IMR-90 (cell line): ENCODE results near the gene PPM1M. TPM values are rescaled to one million over a fixed set of nuclear protein-coding genes. Genes with fewer than 3 reads are reported as not detected.

Source experiments
- ATAC-seq: fragments of 200-7000 bp; cut with Tn5 transposase; 2 replicates; pipeline ENCODE4 v1.9.1; 2020; ENCODE audit warnings: low read depth, mild to moderate bottlenecking, moderate library complexity
- BruUV-seq: library from RNA; stranded (reverse); fragments of 400-500 nt; replicated peaks from 2 replicates; lab custom pipeline; 2021; lab: Mats Ljungman, UMichigan
- CTCF ChIA-PET: fragments of 300-600 bp; formaldehyde crosslinking; extraction: SDS; loops from one replicate; lab custom pipeline; 2021; ENCODE audit warnings: antibody characterized with exemption; lab: Yijun Ruan, JAX
- POLR2A ChIA-PET: fragments of 300-600 bp; sonication (Branson Sonifier 250); formaldehyde crosslinking; loops from one replicate; lab custom pipeline; 2022; ENCODE audit warnings: antibody characterized with exemption; ENCODE audit not compliant: unreplicated experiment; lab: Charles Lee
- DNase-seq: peaks from one replicate; pipeline ENCODE4 v3.0.0; 2013
- H2AFZ ChIP-seq: replicated peaks from 2 replicates; pipeline ENCODE3; 2013; ENCODE audit warnings: low read length, mild to moderate bottlenecking; ENCODE audit not compliant: poor library complexity
- H2AK5ac ChIP-seq: 2 replicates; pipeline ENCODE4 v1.6.1; 2013; ENCODE audit warnings: low read depth, low read length, inconsistent platforms
- H2AK9ac ChIP-seq: replicated peaks from 2 replicates; pipeline ENCODE3; 2013; ENCODE audit warnings: mild to moderate bottlenecking, low read depth, low read length, moderate library complexity; ENCODE audit not compliant: poor library complexity
- H2BK120ac ChIP-seq: 2 replicates; pipeline ENCODE4 v1.6.1; 2013; ENCODE audit warnings: low read depth, low read length, inconsistent platforms
- H2BK15ac ChIP-seq: 3 replicates; pipeline ENCODE4 v1.6.1; 2013; ENCODE audit warnings: low read depth, low read length, inconsistent platforms
- H2BK20ac ChIP-seq: 2 replicates; pipeline ENCODE4 v1.6.1; 2013; ENCODE audit warnings: low read depth, mild to moderate bottlenecking, inconsistent platforms, low read length, moderate library complexity
- H2BK5ac ChIP-seq: 2 replicates; pipeline ENCODE4 v1.6.1; 2013; ENCODE audit warnings: mild to moderate bottlenecking, low read depth, low read length, inconsistent platforms; ENCODE audit not compliant: poor library complexity, severe bottlenecking
- H3K14ac ChIP-seq: replicated peaks from 2 replicates; pipeline ENCODE4 v1.6.1; 2013; ENCODE audit warnings: low read depth, low read length, inconsistent platforms
- H3K18ac ChIP-seq: 2 replicates; pipeline ENCODE4 v1.6.1; 2013; ENCODE audit warnings: low read depth, low read length, control low read depth
- H3K23ac ChIP-seq: 2 replicates; pipeline ENCODE4 v1.6.1; 2013; ENCODE audit warnings: low read depth, low read length, inconsistent platforms
- H3K27ac ChIP-seq: 2 replicates; pipeline ENCODE4 v1.5.1; 2013; ENCODE audit warnings: mild to moderate bottlenecking, control low read depth, low read length; ENCODE audit not compliant: insufficient read depth
- H3K27me3 ChIP-seq: 2 replicates; pipeline ENCODE4 v1.6.1; 2013; ENCODE audit warnings: low read length; ENCODE audit not compliant: control insufficient read depth, insufficient read depth
- H3K36me3 ChIP-seq: 2 replicates; pipeline ENCODE4 v1.6.1; 2013; ENCODE audit warnings: low read length, mixed read lengths; ENCODE audit not compliant: control insufficient read depth, insufficient read depth
- H3K4ac ChIP-seq: 2 replicates; pipeline ENCODE4 v1.6.1; 2013; ENCODE audit warnings: low read depth, low read length, inconsistent platforms
- H3K4me1 ChIP-seq: 2 replicates; pipeline ENCODE4 v1.6.1; 2013; ENCODE audit warnings: low read length, mixed read lengths; ENCODE audit not compliant: control insufficient read depth, insufficient read depth
- H3K4me2 ChIP-seq: 2 replicates; pipeline ENCODE4 v1.6.1; 2013; ENCODE audit warnings: low read depth, mild to moderate bottlenecking, control low read depth, low read length, moderate library complexity
- H3K4me3 ChIP-seq: 2 replicates; pipeline ENCODE4 v1.5.1; 2013; ENCODE audit warnings: low read depth, mild to moderate bottlenecking, control low read depth, low read length, moderate library complexity; ENCODE audit not compliant: insufficient read depth
- H3K56ac ChIP-seq: 2 replicates; pipeline ENCODE4 v1.6.1; 2013; ENCODE audit warnings: low read length, inconsistent platforms; ENCODE audit not compliant: insufficient read depth; ENCODE audit errors: extremely low read depth
- H3K79me1 ChIP-seq, 2 experiments: 2 replicates each; pipeline ENCODE4 v1.6.1; 2013; ENCODE audit warnings: low read length in 2 of 2, inconsistent platforms in 1 of 2, low read depth in 1 of 2
- H3K9ac ChIP-seq: 2 replicates; pipeline ENCODE4 v1.6.1; 2013; ENCODE audit warnings: low read depth, low read length, control low read depth
- H3K9me1 ChIP-seq: 2 replicates; pipeline ENCODE4 v1.6.1; 2013; ENCODE audit warnings: low read length, inconsistent platforms; ENCODE audit not compliant: insufficient read depth
- H3K9me3 ChIP-seq: 2 replicates; pipeline ENCODE4 v1.6.1; 2013; ENCODE audit warnings: low read length; ENCODE audit not compliant: control insufficient read depth, insufficient read depth
- H4K20me1 ChIP-seq: 2 replicates; pipeline ENCODE4 v1.6.1; 2013; ENCODE audit warnings: low read length, inconsistent platforms; ENCODE audit not compliant: insufficient read depth
- H4K5ac ChIP-seq: 2 replicates; pipeline ENCODE4 v1.6.1; 2013; ENCODE audit warnings: mild to moderate bottlenecking, low read depth, low read length, control low read depth
- H4K8ac ChIP-seq, 2 experiments: 2 replicates each; pipeline ENCODE4 v1.6.1; 2013; ENCODE audit warnings: low read depth in 2 of 2, low read length in 2 of 2, control low read depth in 1 of 2, inconsistent platforms in 1 of 2
- H4K91ac ChIP-seq: 2 replicates; pipeline ENCODE4 v1.6.1; 2013; ENCODE audit warnings: low read depth, low read length, inconsistent platforms; ENCODE audit not compliant: insufficient read depth
- BHLHE40 ChIP-seq: fragments of 150-350 bp; IDR thresholded peaks from 2 replicates; pipeline ENCODE4 v1.6.1; 2016; ENCODE audit warnings: mild to moderate bottlenecking, low read depth, low read length
- CEBPB ChIP-seq: IDR thresholded peaks from 2 replicates; pipeline ENCODE4 v1.6.1; 2012; ENCODE audit warnings: low read depth, low read length, improper control_type of control experiment
- CHD1 ChIP-seq: IDR thresholded peaks from 2 replicates; pipeline ENCODE4 v1.6.1; 2012; ENCODE audit warnings: low read depth, low read length, improper control_type of control experiment
- CTCF ChIP-seq: conservative IDR thresholded peaks from 2 replicates; pipeline ENCODE4 v1.5.1; 2012; ENCODE audit warnings: mild to moderate bottlenecking, low read depth, low read length, improper control_type of control experiment
- FOS ChIP-seq: fragments of 150-350 bp; IDR thresholded peaks from 2 replicates; pipeline ENCODE4 v1.6.1; 2016; ENCODE audit warnings: low read depth, low read length
- MAFK ChIP-seq: IDR thresholded peaks from 2 replicates; pipeline ENCODE4 v1.6.1; 2012; ENCODE audit warnings: low read depth, low read length, improper control_type of control experiment
- MAZ ChIP-seq: IDR thresholded peaks from 2 replicates; pipeline ENCODE4 v1.6.1; 2012; ENCODE audit warnings: low read depth, mild to moderate bottlenecking, low read length, improper control_type of control experiment, moderate library complexity, borderline replicate concordance
- MXI1 ChIP-seq: IDR thresholded peaks from 2 replicates; pipeline ENCODE4 v1.6.1; 2012; ENCODE audit warnings: low read depth, mild to moderate bottlenecking, low read length, moderate library complexity, borderline replicate concordance
- NFE2L2 ChIP-seq: fragments of 150-350 bp; IDR thresholded peaks from 2 replicates; pipeline ENCODE4 v1.6.1; 2016; ENCODE audit warnings: low read depth, mild to moderate bottlenecking, low read length
- POLR2A ChIP-seq: IDR thresholded peaks from 2 replicates; pipeline ENCODE4 v1.6.1; 2012; ENCODE audit warnings: mild to moderate bottlenecking, low read depth, low read length
- RAD21 ChIP-seq: IDR thresholded peaks from 2 replicates; pipeline ENCODE4 v1.6.1; 2012; ENCODE audit warnings: low read length, improper control_type of control experiment
- RCOR1 ChIP-seq: IDR thresholded peaks from 2 replicates; pipeline ENCODE4 v1.6.1; 2012; ENCODE audit warnings: mild to moderate bottlenecking, low read length, improper control_type of control experiment; ENCODE audit not compliant: insufficient replicate concordance
- RFX5 ChIP-seq: IDR thresholded peaks from 2 replicates; pipeline ENCODE4 v1.8.0; 2012; ENCODE audit warnings: low read depth, mild to moderate bottlenecking, low read length, moderate library complexity
- SMC3 ChIP-seq: fragments of 150-350 bp; IDR thresholded peaks from 2 replicates; pipeline ENCODE4 v1.6.1; 2016; ENCODE audit warnings: low read depth, mild to moderate bottlenecking, antibody characterized with exemption, low read length, moderate library complexity
- USF2 ChIP-seq: fragments of 150-350 bp; IDR thresholded peaks from 2 replicates; pipeline ENCODE4 v1.6.1; 2017; ENCODE audit warnings: mild to moderate bottlenecking, antibody characterized with exemption, low read length, low read depth
- WGBS, 2 experiments: methylation state at CpG; one replicate each; pipeline versions ENCODE4 v1.1.5 to v1.1.7; 2013; ENCODE audit warnings: missing lambda C conversion rate in 2 of 2; ENCODE audit not compliant: insufficient read length in 1 of 2; ENCODE audit errors: extremely low coverage in 2 of 2; 5-methylcytosine and 5-hydroxymethylcytosine counted together
- dilution Hi-C: fragments of 300-500 bp; cut with HindIII; formaldehyde crosslinking; loops from one replicate; pipeline ENCODE4 v1.14.3; 2018; ENCODE audit warnings: low sequenced_read_pairs; ENCODE audit not compliant: unreplicated experiment
- in situ Hi-C: fragments of 300-500 bp; cut with MboI; formaldehyde crosslinking; loops from 3 replicates; pipeline ENCODE4 v1.14.3; 2019; ENCODE audit warnings: low sequenced_read_pairs, inconsistent platforms, mixed read lengths
- intact Hi-C: fragments of 100-400 bp; cut with micrococcal nuclease; formaldehyde crosslinking; loops from 2 replicates; pipeline ENCODE4 v1.10.0; 2022
- polyA plus RNA-seq, 3 experiments: library from polyadenylated mRNA; depleted of rRNA; stranded (reverse); fragments of >200 nt; gene quantifications; 2 replicates each; pipeline ENCODE4 v1.2.3, GENCODE V29; 2012; ENCODE audit warnings: low replicate concordance in 1 of 3
- total RNA-seq: library from RNA; depleted of rRNA; stranded (reverse); fragments of >200 nt; gene quantifications from 2 replicates; pipeline ENCODE4 v1.2.3, GENCODE V29; 2012

The PPM1M gene
- total and polyA plus RNA-seq, 2 of the 4 experiments (the other 2 are of a cell fraction) = 12.2 to 18.1 TPM

DNA sequence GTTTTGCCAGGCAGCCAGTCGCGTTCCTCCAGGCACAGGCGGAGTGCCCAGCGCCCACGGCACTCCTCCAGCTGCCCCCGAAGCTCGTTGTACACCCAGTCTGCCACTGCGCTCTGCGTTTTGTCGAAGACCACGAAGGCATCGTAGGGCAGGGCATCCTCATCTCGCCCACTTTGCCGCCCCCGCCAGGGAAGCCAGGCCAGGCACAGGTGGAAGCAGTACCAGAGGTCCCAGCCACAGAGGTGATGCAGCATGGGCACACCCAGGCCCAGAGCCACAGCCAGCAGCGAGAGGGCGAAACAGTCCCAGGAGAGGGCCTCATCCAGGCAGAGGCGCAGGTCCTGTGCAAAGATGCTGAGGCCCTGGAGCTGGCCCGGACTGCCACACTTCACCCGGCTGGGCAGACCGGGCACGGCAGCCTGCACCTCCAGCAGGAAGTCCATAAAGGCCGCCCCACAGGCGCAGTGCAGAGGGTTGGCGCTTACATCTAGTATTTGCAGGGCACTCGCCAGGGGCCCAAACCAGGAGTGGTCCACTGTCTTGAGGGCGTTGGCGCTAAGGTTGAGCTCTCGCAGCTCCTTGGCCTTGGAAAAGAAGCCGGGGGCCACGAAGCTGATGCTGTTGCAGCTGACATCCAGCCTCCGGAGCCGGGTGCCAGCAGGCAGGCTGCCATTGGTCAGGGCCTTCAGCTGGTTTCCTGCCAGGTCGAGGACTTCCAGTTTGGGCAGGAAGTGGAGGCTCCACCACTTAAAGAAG, 23.8 kb upstream of the PPM1M start:
- BruUV-seq = no TSS peak
- TF ChIP-seq RAD21 = no peak
- no peak for TF ChIP-seq MAZ
- TF ChIP-seq SMC3 = no peak
- no peak for TF ChIP-seq CTCF
- TF ChIP-seq USF2 = no peak
- no peak for TF ChIP-seq POLR2A
- no peak for TF ChIP-seq RCOR1
- TF ChIP-seq BHLHE40 = no peak
- TF ChIP-seq FOS = no peak
- TF ChIP-seq RFX5 = no peak
- no peak for TF ChIP-seq NFE2L2
- TF ChIP-seq CHD1 = no peak
- TF ChIP-seq CEBPB = no peak
- TF ChIP-seq MAFK = no peak
- no peak for TF ChIP-seq MXI1

More for the DNA sequence above, 23.8 kb upstream of the PPM1M start:
- no peak overlapping the region for H4K91ac ChIP-seq
- ChIA-PET CTCF (interaction anchor here (1.5 kb wide), 1 partner anchor 218 kb away, joined by 3 read pairs; no protein-coding TSS in a partner anchor), POLR2A (no interaction called here)
- peak overlapping the region; percentile 14; the same call in 1 of the 2 replicates for H2AK5ac ChIP-seq
- H2AK9ac ChIP-seq = no peak overlapping the region
- intact Hi-C loops = loop anchor here (5.0 kb wide), 1 partner anchor 226 kb away; the partner anchor contains the start of gene SEMA3G
- H3K9me1 ChIP-seq = peaks cover 11% of the 10 kb centered on the region
- no peak overlapping the region for H4K5ac ChIP-seq
- H3K27ac ChIP-seq = no peak overlapping the region
- no peak overlapping the region for H3K18ac ChIP-seq
- H3K56ac ChIP-seq = no peak overlapping the region
- no peak overlapping the region for H2BK20ac ChIP-seq
- no peak overlapping the region for H2BK120ac ChIP-seq
- no peak overlapping the region for H3K23ac ChIP-seq
- H3K4ac ChIP-seq = no peak overlapping the region
- in situ Hi-C loops = no loop called here
- H3K9me3 ChIP-seq = no peaks in the 10 kb centered on the region
- ATAC-seq (no peak), DNase-seq (no peak)
- H3K14ac ChIP-seq = no peak overlapping the region
- H4K20me1 ChIP-seq = peaks cover 11% of the 10 kb centered on the region
- H3K36me3 ChIP-seq = no peaks in the 10 kb centered on the region
- peak overlapping the region; percentile 32 for H2AFZ ChIP-seq
- no peak overlapping the region for H3K4me3 ChIP-seq
- WGBS, 2 experiments = 81% methylated on average over 28 of the region's 34 CpGs; no CpG with 5 or more reads in 1 of the 2 experiments
- H4K8ac ChIP-seq = no peak overlapping the region
- H3K9ac ChIP-seq = no peak overlapping the region
- H3K27me3 ChIP-seq = no peaks in the 10 kb centered on the region
- H3K4me2 ChIP-seq = no peak overlapping the region
- H2BK15ac ChIP-seq = no peak overlapping the region
- H2BK5ac ChIP-seq = no peak overlapping the region
- H3K79me1 ChIP-seq = 0 out of 4 replicates have a peak, but pooled peaks cover 0 to 3% of the 10 kb centered on the region in 2 experiments
- peaks cover 3% of the 10 kb centered on the region for H3K4me1 ChIP-seq
- dilution Hi-C loops = no loop called here
